Measurements from ENCODE around the gene RENBP.

RENBP gene

DNA sequence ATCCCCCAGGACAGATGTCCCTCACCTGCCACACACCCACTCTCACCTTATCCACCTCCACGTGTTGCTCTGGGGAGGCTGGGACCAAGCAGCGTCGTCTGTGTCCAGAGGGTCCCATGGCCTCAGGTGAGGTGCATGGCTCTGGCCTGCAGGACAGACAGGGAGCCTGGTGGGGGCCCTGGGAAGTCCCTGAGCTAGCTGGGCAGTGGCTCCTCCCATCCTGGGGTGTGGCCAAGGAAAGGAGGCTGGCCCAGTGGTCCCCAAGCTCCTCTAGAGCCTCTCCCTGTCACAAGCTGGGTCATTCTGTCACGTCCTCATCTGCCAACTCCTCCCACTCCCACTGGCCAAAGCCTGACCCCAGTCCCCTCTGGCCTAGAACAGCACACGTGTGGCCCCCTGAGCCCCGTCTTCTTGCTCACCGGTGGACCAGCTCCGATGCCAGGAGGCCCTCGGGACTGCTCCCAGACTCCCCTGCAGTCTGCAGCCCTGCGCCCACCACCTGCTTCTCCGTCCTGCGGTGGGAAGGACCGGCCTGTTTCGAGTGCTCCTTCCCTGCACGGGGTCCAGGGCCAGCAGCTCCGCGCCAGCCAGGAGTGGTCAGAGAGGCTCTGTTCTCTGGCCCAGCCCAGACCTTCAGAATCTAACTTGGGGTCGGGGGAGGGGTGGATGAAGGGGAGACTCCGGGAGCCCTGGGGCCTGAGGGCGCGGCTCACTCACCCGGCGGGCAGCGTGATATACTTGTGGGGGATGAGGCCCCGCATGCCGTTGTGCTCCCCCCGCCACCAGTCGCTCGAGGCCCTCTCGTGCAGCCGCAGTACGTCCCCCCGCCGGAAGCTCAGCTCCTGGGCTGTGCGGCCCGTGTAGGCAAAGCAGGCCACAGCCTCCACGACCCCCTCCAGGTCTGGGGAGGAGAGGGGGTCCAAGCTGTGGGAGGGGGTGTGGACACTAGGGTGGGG lies 35.1 kb downstream of the RENBP start:
- no peaks in the 10 kb centered on the region for H3K9me3 Mint-ChIP-seq
- peaks cover 48% of the 10 kb centered on the region for H3K36me3 Mint-ChIP-seq
- ATAC-seq (peak; percentile 48), DNase-seq (ENCODE audit: low spot score in 2 of 2) (no peak)
- peaks cover 28% of the 10 kb centered on the region for H3K4me1 Mint-ChIP-seq
- no peak overlapping the region for H3K27ac Mint-ChIP-seq
- no peak overlapping the region for H3K4me3 Mint-ChIP-seq

DNA sequence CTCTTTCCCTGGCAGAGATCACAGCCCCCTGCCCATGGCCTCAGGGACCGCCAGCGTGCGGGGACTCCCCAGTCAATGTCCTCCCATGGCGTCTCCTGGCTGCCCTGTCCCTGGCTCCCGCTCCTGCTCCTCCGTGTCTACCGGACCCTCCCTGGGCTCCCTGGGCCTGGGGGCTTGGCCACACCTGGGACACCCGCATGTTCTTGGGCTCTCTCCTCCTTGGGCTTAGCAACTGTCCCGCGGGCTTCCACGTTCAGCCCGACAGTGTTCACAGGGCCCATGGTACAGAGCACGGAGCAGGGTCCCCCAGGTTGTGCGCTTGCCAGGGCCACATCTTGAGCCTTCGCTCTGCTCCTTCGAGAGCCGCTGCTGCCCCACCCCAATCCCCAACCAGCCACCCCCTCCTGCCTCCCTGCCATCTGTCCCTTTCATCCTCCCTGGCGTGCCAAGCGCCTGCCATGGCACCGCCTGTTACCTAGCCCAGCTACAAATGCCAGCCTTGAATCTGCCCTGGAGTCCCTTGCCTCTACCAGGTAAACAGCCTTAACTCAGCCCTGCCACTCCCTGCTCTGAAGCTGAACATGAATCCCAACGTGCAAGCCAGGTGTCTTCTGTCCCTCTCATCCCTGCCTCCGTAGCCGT lies 36.1 kb downstream of the RENBP start:
- no peaks in the 10 kb centered on the region for H3K9me3 Mint-ChIP-seq
- ATAC-seq, result no peak
- no peak overlapping the region for H3K4me3 Mint-ChIP-seq
- peaks cover 57% of the 10 kb centered on the region for H3K36me3 Mint-ChIP-seq
- no peak overlapping the region for H3K27ac Mint-ChIP-seq
- peaks cover 37% of the 10 kb centered on the region for H3K4me1 Mint-ChIP-seq
- no peak for DNase-seq (ENCODE audit: low spot score in 2 of 2)

- no peak for DNase-seq (ENCODE audit: low spot score in 2 of 2)
- peaks cover 56% of the 10 kb centered on the region for H3K36me3 Mint-ChIP-seq
- peaks cover 41% of the 10 kb centered on the region for H3K4me1 Mint-ChIP-seq
- H3K9me3 Mint-ChIP-seq, result no peaks in the 10 kb centered on the region
- H3K27ac Mint-ChIP-seq, result no peak overlapping the region
- H3K4me3 Mint-ChIP-seq, result no peak overlapping the region
- ATAC-seq, result no peak
Measured at GRCh38 chrX:153907456-153907855, 37.0 kb downstream of the RENBP start.

DNA sequence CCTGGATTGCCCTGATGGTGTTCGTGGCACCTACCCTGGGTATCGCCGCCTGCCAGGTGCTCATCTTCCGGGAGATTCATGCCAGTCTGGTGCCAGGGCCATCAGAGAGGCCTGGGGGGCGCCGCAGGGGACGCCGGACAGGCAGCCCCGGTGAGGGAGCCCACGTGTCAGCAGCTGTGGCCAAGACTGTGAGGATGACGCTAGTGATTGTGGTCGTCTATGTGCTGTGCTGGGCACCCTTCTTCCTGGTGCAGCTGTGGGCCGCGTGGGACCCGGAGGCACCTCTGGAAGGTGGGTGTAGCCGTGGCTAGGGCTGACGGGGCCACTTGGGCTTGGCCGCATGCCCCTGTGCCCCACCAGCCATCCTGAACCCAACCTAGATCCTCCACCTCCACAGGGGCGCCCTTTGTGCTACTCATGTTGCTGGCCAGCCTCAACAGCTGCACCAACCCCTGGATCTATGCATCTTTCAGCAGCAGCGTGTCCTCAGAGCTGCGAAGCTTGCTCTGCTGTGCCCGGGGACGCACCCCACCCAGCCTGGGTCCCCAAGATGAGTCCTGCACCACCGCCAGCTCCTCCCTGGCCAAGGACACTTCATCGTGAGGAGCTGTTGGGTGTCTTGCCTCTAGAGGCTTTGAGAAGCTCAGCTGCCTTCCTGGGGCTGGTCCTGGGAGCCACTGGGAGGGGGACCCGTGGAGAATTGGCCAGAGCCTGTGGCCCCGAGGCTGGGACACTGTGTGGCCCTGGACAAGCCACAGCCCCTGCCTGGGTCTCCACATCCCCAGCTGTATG lies 38.1 kb downstream of the RENBP start:
- Mint-ChIP-seq H3K36me3 (peaks cover 54% of the 10 kb centered on the region), H3K27ac (peak overlapping the region; percentile 48), H3K9me3 (no peaks in the 10 kb centered on the region), H3K4me3 (peak overlapping the region; percentile 36), H3K4me1 (peaks cover 51% of the 10 kb centered on the region)
- DNase-seq (ENCODE audit: low spot score in 2 of 2) (no peak), ATAC-seq (peak; percentile 87)

DNA sequence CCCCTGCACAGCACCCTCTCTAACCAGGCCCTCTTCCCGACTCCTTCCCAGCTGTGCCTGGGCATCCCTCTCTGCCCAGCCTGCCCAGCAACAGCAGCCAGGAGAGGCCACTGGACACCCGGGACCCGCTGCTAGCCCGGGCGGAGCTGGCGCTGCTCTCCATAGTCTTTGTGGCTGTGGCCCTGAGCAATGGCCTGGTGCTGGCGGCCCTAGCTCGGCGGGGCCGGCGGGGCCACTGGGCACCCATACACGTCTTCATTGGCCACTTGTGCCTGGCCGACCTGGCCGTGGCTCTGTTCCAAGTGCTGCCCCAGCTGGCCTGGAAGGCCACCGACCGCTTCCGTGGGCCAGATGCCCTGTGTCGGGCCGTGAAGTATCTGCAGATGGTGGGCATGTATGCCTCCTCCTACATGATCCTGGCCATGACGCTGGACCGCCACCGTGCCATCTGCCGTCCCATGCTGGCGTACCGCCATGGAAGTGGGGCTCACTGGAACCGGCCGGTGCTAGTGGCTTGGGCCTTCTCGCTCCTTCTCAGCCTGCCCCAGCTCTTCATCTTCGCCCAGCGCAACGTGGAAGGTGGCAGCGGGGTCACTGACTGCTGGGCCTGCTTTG lies 38.9 kb downstream of the RENBP start:
- DNase-seq (ENCODE audit: low spot score in 2 of 2) (no peak), ATAC-seq (no peak)
- H3K36me3 Mint-ChIP-seq, result peaks cover 52% of the 10 kb centered on the region
- no peaks in the 10 kb centered on the region for H3K9me3 Mint-ChIP-seq
- H3K4me1 Mint-ChIP-seq, result peaks cover 58% of the 10 kb centered on the region
- H3K27ac Mint-ChIP-seq, result peak overlapping the region; percentile 48
- H3K4me3 Mint-ChIP-seq, result peak overlapping the region; percentile 36

DNA sequence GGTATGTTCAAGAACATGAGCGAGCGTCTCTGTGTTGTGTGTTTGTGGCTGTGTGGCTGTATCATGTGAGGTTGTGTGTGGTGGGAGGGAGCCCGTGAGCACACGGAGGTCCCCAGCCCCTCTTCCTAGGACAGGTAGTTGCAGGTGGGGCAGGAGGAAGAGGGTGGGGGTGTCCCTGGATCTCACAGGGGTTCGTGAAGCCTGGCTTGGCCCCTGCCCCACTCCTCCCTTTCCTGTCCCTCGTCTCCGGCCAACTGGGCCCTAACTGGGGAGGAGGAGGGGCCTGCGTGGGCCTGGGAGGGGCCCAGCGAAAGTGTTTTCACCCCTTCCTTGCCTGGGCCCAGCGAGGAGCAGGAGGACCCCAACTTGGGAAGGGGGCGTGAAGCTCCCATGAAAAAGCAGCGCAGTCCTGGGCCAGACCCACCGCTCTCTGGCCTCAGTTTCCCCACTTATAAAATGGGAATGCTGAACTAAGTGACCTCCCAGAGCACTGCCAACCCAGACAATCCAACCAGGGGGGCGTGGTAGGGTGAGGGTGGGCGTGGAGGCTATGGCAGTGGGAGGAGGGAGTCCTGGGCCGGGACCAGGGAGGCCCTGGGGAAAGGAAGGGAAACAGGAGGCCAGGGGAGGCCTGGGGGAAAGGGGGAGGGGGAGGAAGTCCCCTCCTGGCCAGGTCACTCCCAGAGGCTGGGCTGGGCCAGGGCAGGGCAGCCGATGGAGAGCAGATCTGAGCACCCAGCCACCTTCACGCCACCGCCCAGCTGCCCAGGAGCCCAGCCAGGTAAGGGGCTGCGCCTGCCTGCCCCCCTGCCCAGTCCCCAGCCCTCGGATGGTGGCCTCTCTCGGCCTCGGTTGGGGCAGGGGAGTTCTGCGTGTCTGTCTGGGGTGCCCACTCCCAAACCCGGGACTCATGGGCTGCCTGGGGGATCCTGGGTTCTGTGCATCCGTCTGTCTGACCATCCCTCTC lies 40.2 kb downstream of the RENBP start, which contains the start of gene AVPR2:
TSS of gene AVPR2 (plus strand) at position 683 of the 967 bp plus-strand sequence. CDS start 473 bp downstream, outside the sequence.
- Mint-ChIP-seq H3K4me3 (peak within 1 kb of the TSS; percentile 26), H3K36me3 (peaks cover 52% of the 10 kb centered on the region), H3K4me1 (peaks cover 60% of the 10 kb centered on the region), H3K9me3 (no peaks in the 10 kb centered on the region), H3K27ac (peak within 1 kb of the TSS; percentile 80)
- DNase-seq (ENCODE audit: low spot score in 2 of 2) (no peak), ATAC-seq (no peak)

GRCh38 chrX:153903238-153903980 lies 41.0 kb downstream of the RENBP start:
- H3K4me1 Mint-ChIP-seq, result peaks cover 60% of the 10 kb centered on the region
- peaks cover 48% of the 10 kb centered on the region for H3K36me3 Mint-ChIP-seq
- peak overlapping the region; percentile 80 for H3K27ac Mint-ChIP-seq
- peak overlapping the region; percentile 26 for H3K4me3 Mint-ChIP-seq
- DNase-seq (ENCODE audit: low spot score in 2 of 2), result no peak
- H3K9me3 Mint-ChIP-seq, result no peaks in the 10 kb centered on the region
- ATAC-seq, result no peak

GRCh38 chrX:153902385-153902784 lies 42.1 kb downstream of the RENBP start:
- Mint-ChIP-seq H3K9me3 (no peaks in the 10 kb centered on the region), H3K4me3 (peak overlapping the region; percentile 60), H3K36me3 (peaks cover 45% of the 10 kb centered on the region), H3K27ac (peak overlapping the region; percentile 85), H3K4me1 (peaks cover 59% of the 10 kb centered on the region)
- ATAC-seq (no peak), DNase-seq (ENCODE audit: low spot score in 2 of 2) (no peak)

DNA sequence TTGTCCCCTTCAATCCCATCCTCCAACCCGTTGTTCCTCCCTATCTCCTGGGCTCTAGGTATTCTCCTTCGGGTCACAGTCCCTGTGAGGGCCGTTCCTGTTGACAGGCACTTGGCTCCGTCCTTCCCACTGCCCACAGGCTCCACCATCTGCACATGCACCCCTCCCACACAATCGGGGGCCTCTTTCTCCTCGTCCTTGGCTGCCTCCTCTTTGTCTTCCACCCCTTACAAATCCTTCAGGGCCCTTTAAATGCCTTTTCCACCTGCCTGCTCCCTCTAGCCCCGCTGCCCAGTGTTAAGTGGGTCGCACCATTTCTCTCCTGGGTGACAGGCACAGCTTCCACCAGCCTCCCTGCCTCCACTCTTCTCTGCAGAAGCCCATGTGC lies 42.7 kb downstream of the RENBP start:
- H3K4me3 Mint-ChIP-seq, result peak overlapping the region; percentile 60
- DNase-seq (ENCODE audit: low spot score in 2 of 2), result no peak
- peak overlapping the region; percentile 85 for H3K27ac Mint-ChIP-seq
- H3K4me1 Mint-ChIP-seq, result peaks cover 53% of the 10 kb centered on the region
- no peak for ATAC-seq
- H3K36me3 Mint-ChIP-seq, result peaks cover 39% of the 10 kb centered on the region
- H3K9me3 Mint-ChIP-seq, result no peaks in the 10 kb centered on the region

- DNase-seq (ENCODE audit: low spot score in 2 of 2), result peak in 1 of 2 donors; percentile 60
- peak overlapping the region; percentile 85 for H3K27ac Mint-ChIP-seq
- peaks cover 33% of the 10 kb centered on the region for H3K36me3 Mint-ChIP-seq
- H3K4me3 Mint-ChIP-seq, result peak overlapping the region; percentile 60
- peaks cover 46% of the 10 kb centered on the region for H3K4me1 Mint-ChIP-seq
- peak; percentile 88 for ATAC-seq
- H3K9me3 Mint-ChIP-seq, result no peaks in the 10 kb centered on the region
Measured at GRCh38 chrX:153900831-153901752, 43.4 kb downstream of the RENBP start.

GRCh38 chrX:153897899-153898298 lies 46.5 kb downstream of the RENBP start:
- Mint-ChIP-seq H3K27ac (no peak overlapping the region), H3K4me1 (peaks cover 19% of the 10 kb centered on the region), H3K9me3 (no peaks in the 10 kb centered on the region), H3K4me3 (no peak overlapping the region), H3K36me3 (peaks cover 13% of the 10 kb centered on the region)
- ATAC-seq (no peak), DNase-seq (ENCODE audit: low spot score in 2 of 2) (no peak)

DNA sequence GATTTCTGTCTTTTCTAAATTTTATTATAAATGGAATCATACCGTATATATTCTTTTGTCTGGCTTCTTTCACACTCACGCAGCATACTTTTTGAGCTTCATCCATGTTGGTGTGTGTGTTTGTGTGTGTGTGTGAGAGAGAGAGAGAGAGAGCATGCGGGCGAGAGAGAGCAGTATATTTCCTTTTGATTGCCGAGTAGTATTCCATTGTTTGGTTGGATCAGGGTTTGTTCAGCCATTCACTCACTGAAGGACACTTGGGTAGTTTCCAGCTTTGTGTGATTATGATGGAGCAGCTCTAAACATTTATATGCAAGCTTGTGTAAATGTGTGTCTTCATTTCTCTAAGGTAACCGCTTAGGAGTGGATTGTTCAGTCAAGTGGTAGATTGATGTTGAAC lies 55.3 kb downstream of the RENBP start:
- Mint-ChIP-seq H3K4me3 (no peak overlapping the region), H3K36me3 (no peaks in the 10 kb centered on the region), H3K27ac (no peak overlapping the region), H3K4me1 (no peaks in the 10 kb centered on the region), H3K9me3 (no peaks in the 10 kb centered on the region)
- ATAC-seq, result no peak
- DNase-seq (ENCODE audit: low spot score in 2 of 2), result no peak
